Left lung (tissue), 10 donors: ENCODE data around the gene CASK. TPM values are rescaled to one million over a fixed set of nuclear protein-coding genes. Genes with fewer than 3 reads are reported as not detected.

Experiments
- ATAC-seq: fragments of 200-7000 bp; cut with Tn5 transposase; one replicate; pipeline ENCODE4 v1.9.1; 2020; ENCODE audit warnings: moderate library complexity
- DNase-seq, 4 donors: peaks; one replicate each; pipeline ENCODE4 v3.0.0-alpha.2; 2013 to 2020
- H3K27ac ChIP-seq, 2 donors: fragments of 200-600 bp; sonication (generic) in 1 of 2; one replicate each; pipeline versions ENCODE4 v1.5.0 to v1.8.0; 2020 to 2021
- H3K27me3 ChIP-seq, 2 donors: fragments of 200-600 bp; sonication (generic) in 1 of 2; one replicate each; pipeline versions ENCODE4 v1.5.0 to v1.8.0; 2020 to 2021
- H3K36me3 ChIP-seq, 2 donors: fragments of 200-600 bp; sonication (generic) in 1 of 2; one replicate each; pipeline versions ENCODE4 v1.5.0 to v1.8.0; 2020 to 2021
- H3K4me1 ChIP-seq, 2 donors: fragments of 200-600 bp; one replicate each; pipeline ENCODE4 v1.8.0; 2021
- H3K4me3 ChIP-seq, 2 donors: fragments of 200-600 bp; sonication (generic) in 1 of 2; one replicate each; pipeline versions ENCODE4 v1.5.0 to v1.8.0; 2020 to 2021; ENCODE audit warnings: mild to moderate bottlenecking in 1 of 2
- H3K9me3 ChIP-seq, 2 donors: fragments of 200-600 bp; sonication (generic) in 1 of 2; one replicate each; pipeline versions ENCODE4 v1.5.0 to v1.8.0; 2020 to 2021
- CTCF ChIP-seq, 2 donors: fragments of 200-600 bp; sonication (generic) in 1 of 2; IDR thresholded peaks; one replicate each; pipeline versions ENCODE4 v1.5.0 to v1.8.0; 2021; ENCODE audit warnings: antibody characterized with exemption in 2 of 2
- intact Hi-C, 2 donors: fragments of 100-400 bp; cut with DNase I; formaldehyde crosslinking; loops; one replicate each; pipeline versions ENCODE4 v1.11.2 to v1.14.2; 2022
- polyA plus RNA-seq, 6 donors: library from polyadenylated mRNA; unstranded; fragments of 120-200 nt; gene quantifications; one replicate each; pipeline ENCODE4 v1.2.1, GENCODE V29; 2013; ENCODE audit not compliant: insufficient read length in 6 of 6
- total RNA-seq, 2 donors: library from RNA; stranded (reverse); fragmentation: NEBNext Ultra II Directional; extraction: Animal tissue kit (Norgen Biotek cat#: 25700); gene quantifications; one replicate each; pipeline ENCODE4 v1.2.1, GENCODE V29; 2021
- donor health status: DM: no; HTN: yes; CAD: no.
- donor health status: DM: no; HTN: no; CAD: no.

The CASK gene
- total and polyA plus RNA-seq, 8 donors: 48.2 to 70.7 (median 56.9) TPM

- intact Hi-C loops: no loop called here
- DNase-seq (peak in 1 of 4 donors; percentile 2), ATAC-seq (no peak)
- TF ChIP-seq CTCF (IDR thresholded peaks at IDR 0.05): no peak
- Histone ChIP-seq H3K4me3 (no peak overlapping the region), H3K36me3 (no peaks in the 10 kb centered on the region), H3K27me3 (no peaks in the 10 kb centered on the region), H3K27ac (no peak overlapping the region), H3K4me1 (no peaks in the 10 kb centered on the region), H3K9me3 (no peaks in the 10 kb centered on the region)
Observed at GRCh38 chrX:41963348-41963747, 40.0 kb upstream of the CASK start.

DNA sequence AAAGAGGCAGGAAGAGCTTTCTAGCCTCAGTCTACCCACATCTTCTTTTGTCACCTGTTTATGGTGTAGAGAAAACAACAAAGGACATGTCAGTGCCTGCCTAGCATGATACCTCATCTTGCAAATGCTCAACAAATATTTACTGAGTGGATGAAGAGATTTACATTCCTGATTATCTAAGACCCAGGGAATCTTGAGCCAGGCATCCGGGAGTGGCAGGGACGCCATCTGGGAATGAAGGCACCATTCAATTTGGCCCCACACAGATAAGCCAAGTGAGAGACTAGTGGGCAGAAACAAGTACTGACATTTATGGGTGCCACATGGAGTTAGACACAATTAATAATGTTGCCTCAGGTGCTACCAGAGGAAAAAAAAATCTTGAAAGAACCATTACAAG lies 36.8 kb upstream of the CASK start:
- no peak for TF ChIP-seq CTCF (IDR thresholded peaks at IDR 0.05)
- Histone ChIP-seq H3K36me3 (no peaks in the 10 kb centered on the region), H3K27ac (no peak overlapping the region), H3K4me1 (no peaks in the 10 kb centered on the region), H3K9me3 (no peaks in the 10 kb centered on the region), H3K4me3 (no peak overlapping the region), H3K27me3 (no peaks in the 10 kb centered on the region)
- intact Hi-C loops: no loop called here
- no peak for DNase-seq
- ATAC-seq: no peak

DNA sequence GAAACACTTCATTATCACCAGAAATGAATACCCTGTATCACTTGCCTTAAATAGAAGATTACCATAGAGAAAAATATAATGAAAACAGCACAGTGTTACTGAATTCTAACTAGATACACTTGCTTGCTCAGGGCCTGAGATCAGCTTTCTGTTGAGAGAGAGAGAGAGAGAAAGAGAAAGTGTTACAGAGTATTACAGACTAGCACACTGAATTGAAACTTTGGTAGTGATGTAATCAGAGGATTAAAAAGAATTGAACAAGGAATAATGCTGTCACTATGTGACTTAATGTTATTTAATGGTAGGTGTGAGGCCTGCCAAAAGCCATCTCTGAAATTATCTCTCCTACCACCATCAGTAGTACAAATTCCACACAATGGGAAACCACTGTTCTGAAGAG lies 35.5 kb upstream of the CASK start:
- no peak for ATAC-seq
- TF ChIP-seq CTCF (IDR thresholded peaks at IDR 0.05): no peak
- Histone ChIP-seq H3K36me3 (no peaks in the 10 kb centered on the region), H3K27me3 (no peaks in the 10 kb centered on the region), H3K9me3 (no peaks in the 10 kb centered on the region), H3K4me1 (no peaks in the 10 kb centered on the region), H3K4me3 (no peak overlapping the region), H3K27ac (no peak overlapping the region)
- intact Hi-C loops: no loop called here
- DNase-seq: no peak

DNA sequence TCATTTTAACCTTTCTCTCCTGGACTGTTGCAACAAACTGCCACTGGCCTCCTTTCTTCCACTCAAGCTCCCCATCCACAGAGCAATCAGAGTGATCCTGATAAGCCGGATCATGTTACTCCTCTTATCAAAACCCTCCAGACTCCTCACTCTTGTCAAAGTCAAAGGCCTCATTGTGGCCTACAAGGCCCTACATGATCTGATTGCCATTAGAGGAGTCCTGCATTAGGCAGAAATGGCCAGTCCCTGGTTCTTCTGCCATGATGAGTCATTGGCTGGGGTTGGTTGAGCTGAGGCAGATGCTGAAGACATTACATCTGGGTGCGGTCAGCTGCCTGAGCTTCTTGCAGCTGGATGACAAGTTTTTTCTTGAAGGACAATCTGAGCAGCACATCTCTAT lies 32.7 kb upstream of the CASK start:
- Histone ChIP-seq H3K27ac (no peak overlapping the region), H3K27me3 (no peaks in the 10 kb centered on the region), H3K4me1 (no peaks in the 10 kb centered on the region), H3K9me3 (no peaks in the 10 kb centered on the region), H3K4me3 (no peak overlapping the region), H3K36me3 (no peaks in the 10 kb centered on the region)
- intact Hi-C loops: no loop called here
- no peak for TF ChIP-seq CTCF (IDR thresholded peaks at IDR 0.05)
- ATAC-seq: no peak
- DNase-seq: no peak

DNA sequence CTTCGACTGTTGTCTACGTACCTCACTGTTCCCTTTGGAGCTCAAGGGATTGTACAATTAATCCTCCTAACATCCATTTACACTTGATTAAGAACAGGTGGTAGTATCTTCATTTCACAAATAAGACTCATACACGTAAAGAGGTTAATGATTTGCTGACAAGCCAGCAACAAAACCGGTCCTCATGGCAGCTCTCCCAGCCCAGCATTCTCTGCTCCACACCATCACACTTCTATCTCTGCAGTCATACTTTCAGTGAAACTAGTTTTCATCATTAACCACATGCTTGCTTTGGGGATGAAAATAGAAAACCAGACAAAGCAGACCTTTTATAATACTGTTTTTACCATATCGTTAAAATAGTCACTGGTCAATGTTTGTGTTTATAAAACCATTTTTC lies 28.7 kb upstream of the CASK start:
- H3K36me3 ChIP-seq: no peaks in the 10 kb centered on the region
- H3K4me3 ChIP-seq: no peak overlapping the region
- H3K27ac ChIP-seq: no peak overlapping the region
- H3K9me3 ChIP-seq: no peaks in the 10 kb centered on the region
- intact Hi-C loops: no loop called here
- ATAC-seq (no peak), DNase-seq (no peak)
- H3K27me3 ChIP-seq: no peaks in the 10 kb centered on the region
- no peaks in the 10 kb centered on the region for H3K4me1 ChIP-seq
- no peak for TF ChIP-seq CTCF (IDR thresholded peaks at IDR 0.05)
